ENCODE measurements around the gene PNKP. TPM values are rescaled to one million over a fixed set of nuclear protein-coding genes. Genes with fewer than 3 reads are reported as not detected.

The PNKP gene
- polyA plus RNA-seq, 1 donor from 2014 or later: 43.1 TPM

DNA sequence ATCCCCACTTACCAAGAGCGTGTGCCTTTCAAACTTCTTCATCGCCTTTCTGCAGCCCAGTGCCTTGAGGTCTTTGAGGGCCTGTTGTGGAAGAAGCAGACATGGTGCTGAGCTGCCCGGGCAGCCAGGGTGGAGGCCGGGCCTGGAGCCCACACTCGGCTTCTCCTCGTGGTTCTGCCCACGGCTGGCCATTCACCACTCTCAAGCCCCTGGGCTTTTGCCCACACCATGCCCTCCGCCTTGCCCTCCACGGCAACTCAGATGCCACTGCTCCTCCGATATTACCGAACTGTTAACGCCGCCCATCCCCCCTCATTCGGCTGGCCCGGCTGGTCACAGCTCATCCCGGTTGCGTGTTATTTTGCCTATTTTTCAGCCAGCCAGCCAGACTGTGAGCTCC is 24.0 kb upstream of the PNKP start:
- H3K36me3 ChIP-seq (ENCODE audit: insufficient read depth, low read length): no peaks in the 10 kb centered on the region
- H3K79me2 ChIP-seq (replicated peaks; ENCODE audit: insufficient read depth, low read length): no peaks in the 10 kb centered on the region
- H3K9ac ChIP-seq (ENCODE audit: low read length): no peak overlapping the region
- TF ChIP-seq RAD21 (conservative IDR thresholded peaks at IDR 0.05): no peak
- no peak for TF ChIP-seq POLR2AphosphoS5 (IDR thresholded peaks at IDR 0.05)
- no peak for TF ChIP-seq EZH2 (IDR thresholded peaks at IDR 0.05; ENCODE audit: borderline replicate concordance, insufficient read depth, low read length, poor library complexity, severe bottlenecking)
- no peak for TF ChIP-seq CTCF (IDR thresholded peaks at IDR 0.05; ENCODE audit: poor library complexity, severe bottlenecking)
- no peak for TF ChIP-seq TAF1 (IDR thresholded peaks at IDR 0.05; ENCODE audit: low read depth)
- TF ChIP-seq MXI1 (conservative IDR thresholded peaks at IDR 0.05; ENCODE audit: poor library complexity, severe bottlenecking): no peak
- TF ChIP-seq SMC3 (conservative IDR thresholded peaks at IDR 0.05; ENCODE audit: poor library complexity): no peak
- TF ChIP-seq, protein P1, sequence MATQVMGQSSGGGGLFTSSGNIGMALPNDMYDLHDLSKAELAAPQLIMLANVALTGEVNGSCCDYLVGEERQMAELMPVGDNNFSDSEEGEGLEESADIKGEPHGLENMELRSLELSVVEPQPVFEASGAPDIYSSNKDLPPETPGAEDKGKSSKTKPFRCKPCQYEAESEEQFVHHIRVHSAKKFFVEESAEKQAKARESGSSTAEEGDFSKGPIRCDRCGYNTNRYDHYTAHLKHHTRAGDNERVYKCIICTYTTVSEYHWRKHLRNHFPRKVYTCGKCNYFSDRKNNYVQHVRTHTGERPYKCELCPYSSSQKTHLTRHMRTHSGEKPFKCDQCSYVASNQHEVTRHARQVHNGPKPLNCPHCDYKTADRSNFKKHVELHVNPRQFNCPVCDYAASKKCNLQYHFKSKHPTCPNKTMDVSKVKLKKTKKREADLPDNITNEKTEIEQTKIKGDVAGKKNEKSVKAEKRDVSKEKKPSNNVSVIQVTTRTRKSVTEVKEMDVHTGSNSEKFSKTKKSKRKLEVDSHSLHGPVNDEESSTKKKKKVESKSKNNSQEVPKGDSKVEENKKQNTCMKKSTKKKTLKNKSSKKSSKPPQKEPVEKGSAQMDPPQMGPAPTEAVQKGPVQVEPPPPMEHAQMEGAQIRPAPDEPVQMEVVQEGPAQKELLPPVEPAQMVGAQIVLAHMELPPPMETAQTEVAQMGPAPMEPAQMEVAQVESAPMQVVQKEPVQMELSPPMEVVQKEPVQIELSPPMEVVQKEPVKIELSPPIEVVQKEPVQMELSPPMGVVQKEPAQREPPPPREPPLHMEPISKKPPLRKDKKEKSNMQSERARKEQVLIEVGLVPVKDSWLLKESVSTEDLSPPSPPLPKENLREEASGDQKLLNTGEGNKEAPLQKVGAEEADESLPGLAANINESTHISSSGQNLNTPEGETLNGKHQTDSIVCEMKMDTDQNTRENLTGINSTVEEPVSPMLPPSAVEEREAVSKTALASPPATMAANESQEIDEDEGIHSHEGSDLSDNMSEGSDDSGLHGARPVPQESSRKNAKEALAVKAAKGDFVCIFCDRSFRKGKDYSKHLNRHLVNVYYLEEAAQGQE (IDR thresholded peaks at IDR 0.05; ENCODE audit: borderline replicate concordance): no peak
- no peak for TF ChIP-seq EP300 (conservative IDR thresholded peaks at IDR 0.05; ENCODE audit: poor library complexity, severe bottlenecking)
- H4K20me1 ChIP-seq (ENCODE audit: insufficient read depth): no peaks in the 10 kb centered on the region
- H3K9me2 ChIP-seq (ENCODE audit: insufficient read depth, low read length): no peaks in the 10 kb centered on the region
- no peak overlapping the region for H3K27ac ChIP-seq (ENCODE audit: low read length)
- H3F3A ChIP-seq (ENCODE audit: insufficient read depth, low read length, poor library complexity, severe bottlenecking): no peaks in the 10 kb centered on the region
- H3K4me2 ChIP-seq (ENCODE audit: low read length): no peak overlapping the region
- H2AFZ ChIP-seq (ENCODE audit: low read depth, low read length): no peak overlapping the region
- H3K4me3 ChIP-seq (ENCODE audit: low read length): no peak overlapping the region
- H3K27me3 ChIP-seq (ENCODE audit: insufficient read depth, low read depth, low read length): peaks cover 8% of the 10 kb centered on the region
- H3K9me3 ChIP-seq (ENCODE audit: low read length): no peaks in the 10 kb centered on the region

GRCh38 chr19:49890349-49891311 is 23.3 kb upstream of the PNKP start:
- no peaks in the 10 kb centered on the region for H3F3A ChIP-seq (ENCODE audit: insufficient read depth, low read length, poor library complexity, severe bottlenecking)
- peaks cover 8% of the 10 kb centered on the region for H3K27me3 ChIP-seq (ENCODE audit: insufficient read depth, low read depth, low read length)
- H4K20me1 ChIP-seq (ENCODE audit: insufficient read depth): no peaks in the 10 kb centered on the region
- no peaks in the 10 kb centered on the region for H3K36me3 ChIP-seq (ENCODE audit: insufficient read depth, low read length)
- TF ChIP-seq CTCF (IDR thresholded peaks at IDR 0.05; ENCODE audit: poor library complexity, severe bottlenecking): peak; percentile 26
- no peak for TF ChIP-seq POLR2AphosphoS5 (IDR thresholded peaks at IDR 0.05)
- H3K9ac ChIP-seq (ENCODE audit: low read length): no peak overlapping the region
- no peaks in the 10 kb centered on the region for H3K9me3 ChIP-seq (ENCODE audit: low read length)
- H3K4me3 ChIP-seq (ENCODE audit: low read length): peak overlapping the region; percentile 56
- H3K79me2 ChIP-seq (replicated peaks; ENCODE audit: insufficient read depth, low read length): no peaks in the 10 kb centered on the region
- no peak overlapping the region for H3K27ac ChIP-seq (ENCODE audit: low read length)
- H2AFZ ChIP-seq (ENCODE audit: low read depth, low read length): no peak overlapping the region
- H3K9me2 ChIP-seq (ENCODE audit: insufficient read depth, low read length): no peaks in the 10 kb centered on the region
- no peak overlapping the region for H3K4me2 ChIP-seq (ENCODE audit: low read length)

Measured in neural cell (in vitro differentiated cells).